MM.1S (cell line): ENCODE results near the gene APBB1IP.

ENCODE experiments used
- CTCF ChIP-seq: fragments of 300-600 bp; sonication (generic); IDR thresholded peaks from 2 replicates; pipeline ENCODE4 v1.5.1; 2016; ENCODE audit warnings: antibody characterized with exemption, low read length, mixed read lengths
- EZH2 ChIP-seq: fragments of 300-600 bp; sonication (generic); optimal IDR thresholded peaks from 2 replicates; pipeline ENCODE3; 2017; ENCODE audit warnings: low read depth, mild to moderate bottlenecking, antibody characterized with exemption, low read length, mixed read lengths
- EZH2phosphoT487 ChIP-seq: fragments of 300-600 bp; sonication (generic); IDR thresholded peaks from 2 replicates; pipeline ENCODE4 v1.6.1; 2018; ENCODE audit warnings: antibody characterized with exemption, low read length

GRCh38 chr10:26554246-26554645 is 116.1 kb downstream of the APBB1IP start:
- no peak for TF ChIP-seq CTCF
- no peak for TF ChIP-seq EZH2
- no peak for TF ChIP-seq EZH2phosphoT487
